Measurements from ENCODE around the gene VMO1. TPM values are rescaled to one million over a fixed set of nuclear protein-coding genes. Genes with fewer than 3 reads are reported as not detected.

VMO1 gene
- total RNA-seq, 2 donors from 2014 or later = 0.75 to 1.0 TPM

- peaks cover 1% of the 10 kb centered on the region for H3K4me1 Mint-ChIP-seq
- 78% methylated on average over 7 of the region's 9 CpGs; no CpG with 5 or more reads in 1 of the 2 experiments for whole genome bisulfite sequencing, 2 experiments (ENCODE audit: insufficient coverage in 1 of 2, insufficient read length in 1 of 2)
- H3K36me3 Mint-ChIP-seq (ENCODE audit: low read depth) = peaks cover 21% of the 10 kb centered on the region
- DNase-seq = no peak
- H3K27ac Mint-ChIP-seq = no peak within 1 kb of the TSS
- H3K27me3 Mint-ChIP-seq (ENCODE audit: insufficient read depth) = no peaks in the 10 kb centered on the region
- Histone ChIP-seq H3K9ac (ENCODE audit: extremely low read depth, low read length, poor library complexity, severe bottlenecking) (no peak within 1 kb of the TSS), H3K9me3 (ENCODE audit: control insufficient read depth, low read length) (no peaks in the 10 kb centered on the region), H3K4me3 (ENCODE audit: low read length) (no peak within 1 kb of the TSS), H3K4me1 (ENCODE audit: control insufficient read depth, insufficient read depth, low read length) (no peaks in the 10 kb centered on the region), H3K27me3 (ENCODE audit: control insufficient read depth, insufficient read depth, low read length, poor library complexity, severe bottlenecking) (no peaks in the 10 kb centered on the region), H3K36me3 (ENCODE audit: control insufficient read depth, insufficient read depth, low read length) (peaks cover 18% of the 10 kb centered on the region), H3K27ac (ENCODE audit: low read depth, low read length) (no peak within 1 kb of the TSS)
- H3K9me3 Mint-ChIP-seq = no peaks in the 10 kb centered on the region
- no peak within 1 kb of the TSS for H3K4me3 Mint-ChIP-seq
- no peak for TF ChIP-seq CTCF (conservative IDR thresholded peaks at IDR 0.05)
Measured at GRCh38 chr17:4802228-4802627, 16.1 kb upstream of the VMO1 start, which contains the start of gene C17orf114. TSS of gene C17orf114 (minus strand) at chr17:4802328.

GRCh38 chr17:4800462-4801196 lies 14.5 kb upstream of the VMO1 start:
- H3K27me3 Mint-ChIP-seq (ENCODE audit: insufficient read depth) = no peaks in the 10 kb centered on the region
- no peak overlapping the region for H3K27ac Mint-ChIP-seq
- H3K27ac ChIP-seq (ENCODE audit: low read depth, low read length) = no peak overlapping the region
- DNase-seq = no peak
- no peaks in the 10 kb centered on the region for H3K9me3 ChIP-seq (ENCODE audit: control insufficient read depth, low read length)
- no peaks in the 10 kb centered on the region for H3K27me3 ChIP-seq (ENCODE audit: control insufficient read depth, insufficient read depth, low read length, poor library complexity, severe bottlenecking)
- H3K36me3 ChIP-seq (ENCODE audit: control insufficient read depth, insufficient read depth, low read length) = peaks cover 20% of the 10 kb centered on the region
- H3K9ac ChIP-seq (ENCODE audit: extremely low read depth, low read length, poor library complexity, severe bottlenecking) = no peak overlapping the region
- H3K36me3 Mint-ChIP-seq (ENCODE audit: low read depth) = peaks cover 22% of the 10 kb centered on the region
- H3K4me1 Mint-ChIP-seq = peaks cover 2% of the 10 kb centered on the region
- no peak overlapping the region for H3K4me3 ChIP-seq (ENCODE audit: low read length)
- no peak overlapping the region for H3K4me3 Mint-ChIP-seq
- H3K4me1 ChIP-seq (ENCODE audit: control insufficient read depth, insufficient read depth, low read length) = no peaks in the 10 kb centered on the region
- H3K9me3 Mint-ChIP-seq = peaks cover 2% of the 10 kb centered on the region
- WGBS, 2 experiments (ENCODE audit: insufficient coverage in 1 of 2, insufficient read length in 1 of 2) = 69 to 70% methylated on average over 8 to 10 of the region's 10 CpGs
- TF ChIP-seq CTCF (conservative IDR thresholded peaks at IDR 0.05) = no peak

- no peak for TF ChIP-seq CTCF (conservative IDR thresholded peaks at IDR 0.05)
- 0 to 7% methylated on average over 3 to 7 of the region's 7 CpGs for WGBS, 2 experiments (ENCODE audit: insufficient coverage in 1 of 2, insufficient read length in 1 of 2)
- DNase-seq = peak; percentile 91
Measured at GRCh38 chr17:4796552-4796920, 10.4 kb upstream of the VMO1 start.

More at GRCh38 chr17:4796552-4796920, 10.4 kb upstream of the VMO1 start:
- Mint-ChIP-seq H3K36me3 (ENCODE audit: low read depth) (peaks cover 22% of the 10 kb centered on the region), H3K27ac (peak overlapping the region; percentile 98), H3K4me1 (peaks cover 2% of the 10 kb centered on the region), H3K9me3 (peaks cover 2% of the 10 kb centered on the region), H3K4me3 (peak overlapping the region; percentile 99), H3K27me3 (ENCODE audit: insufficient read depth) (peaks cover 21% of the 10 kb centered on the region)
- Histone ChIP-seq H3K4me1 (ENCODE audit: control insufficient read depth, insufficient read depth, low read length) (no peaks in the 10 kb centered on the region), H3K9ac (ENCODE audit: extremely low read depth, low read length, poor library complexity, severe bottlenecking) (peak overlapping the region; percentile 86), H3K4me3 (ENCODE audit: low read length) (peak overlapping the region; percentile 98), H3K36me3 (ENCODE audit: control insufficient read depth, insufficient read depth, low read length) (peaks cover 20% of the 10 kb centered on the region), H3K9me3 (ENCODE audit: control insufficient read depth, low read length) (peaks cover 5% of the 10 kb centered on the region), H3K27me3 (ENCODE audit: control insufficient read depth, insufficient read depth, low read length, poor library complexity, severe bottlenecking) (peaks cover 15% of the 10 kb centered on the region), H3K27ac (ENCODE audit: low read depth, low read length) (peak overlapping the region; percentile 49)

All from endodermal cell (in vitro differentiated cells).